Activated naive CD4-positive, alpha-beta T cell treated with Interleukin-2 at 50 U/mL for 16 hours (primary cell): ENCODE measurements around the gene SYT12.
"Not testable (repeated sequence)": the region's sequence is repeated elsewhere in the genome, so short reads cannot be mapped to it uniquely, and the experiment has no call there.

ENCODE experiments used
- DNase-seq: peaks from one replicate; pipeline ENCODE4 v3.0.0-alpha.2; 2020

The SYT12 gene

GRCh38 chr11:67022961-67023956 lies at the start of gene SYT12:
Gene SYT12 (plus strand): TSS chr11:67023134. CDS start chr11:67030145, 7,011 bp downstream.
- peak; percentile 22 for DNase-seq

DNA sequence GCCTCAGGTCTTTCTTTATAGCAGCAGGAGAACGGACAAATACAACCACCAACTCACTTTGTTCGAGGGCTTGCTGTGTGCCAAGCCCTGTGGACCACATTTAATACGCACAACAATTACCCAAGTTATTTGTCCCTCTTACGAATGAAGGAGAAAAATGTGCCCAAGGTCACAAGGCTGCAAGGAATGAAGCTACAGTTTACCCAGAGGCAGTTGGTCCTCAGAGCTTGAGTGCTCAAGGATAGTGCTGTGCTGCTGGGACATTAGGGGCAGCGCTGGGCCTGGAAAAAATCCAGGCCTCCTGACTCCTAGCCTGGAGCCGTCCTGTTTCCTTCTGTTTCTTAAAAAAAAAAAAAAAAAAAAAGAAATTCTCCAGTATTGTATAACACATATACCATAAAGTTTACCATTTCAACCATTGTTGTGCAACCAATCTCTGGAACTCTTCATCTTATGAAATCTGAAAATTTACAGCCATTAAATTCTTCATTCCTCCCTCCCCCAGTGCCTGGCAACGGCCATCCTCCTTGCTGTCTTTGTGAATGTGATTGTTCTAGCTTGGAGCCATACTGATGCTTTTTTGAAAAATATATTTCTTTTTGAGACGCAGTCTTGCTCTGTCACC lies 48.9 kb upstream of the SYT12 start:
- DNase-seq = no peak

DNA sequence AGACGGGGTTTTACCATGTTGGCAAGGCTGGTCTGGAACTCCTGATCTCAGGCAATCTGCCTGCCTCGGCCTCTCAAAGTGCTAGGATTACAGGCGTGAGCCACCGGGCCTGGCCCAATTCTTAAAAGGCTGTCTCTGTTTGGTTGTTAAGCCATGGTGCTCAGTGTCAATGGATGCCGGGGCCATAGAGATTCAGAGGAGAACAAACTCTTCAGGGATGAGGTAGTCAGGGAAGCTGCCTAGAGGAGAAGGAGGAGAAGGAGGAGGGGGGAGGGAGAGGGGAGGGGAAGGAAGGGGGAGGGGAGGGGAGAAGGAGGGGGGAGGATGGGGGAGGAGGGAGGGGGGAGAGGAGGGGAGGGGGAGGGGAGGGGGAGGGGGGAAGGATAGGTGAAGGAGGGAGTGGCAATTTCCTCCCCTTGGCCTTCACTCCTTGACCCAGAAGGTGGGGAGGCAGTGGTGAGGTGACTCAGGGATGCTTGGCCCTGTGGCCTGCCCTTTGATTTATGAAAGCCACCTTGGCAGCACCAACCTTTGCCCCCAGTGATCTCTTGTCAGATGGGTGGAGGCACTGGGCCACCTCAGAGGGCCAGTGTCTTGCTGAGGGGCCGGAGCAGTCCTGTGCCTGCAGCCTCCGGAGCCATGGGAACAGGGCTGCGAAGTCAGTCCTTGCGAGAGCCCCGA lies 48.1 kb upstream of the SYT12 start, which contains the start of gene C11orf86:
C11orf86 (plus strand) TSS at position 581 of the 681 bp plus-strand sequence; CDS start at position 640, 59 bp downstream.
- DNase-seq = no peak

GRCh38 chr11:66975405-66976027 lies 47.4 kb upstream of the SYT12 start:
- DNase-seq = no peak

GRCh38 chr11:66976028-66976467 lies 46.9 kb upstream of the SYT12 start:
- peak; percentile 15 for DNase-seq

- no peak for DNase-seq
These were observed 46.0 kb upstream of the SYT12 start for GRCh38 chr11:66976925-66977324.

DNA sequence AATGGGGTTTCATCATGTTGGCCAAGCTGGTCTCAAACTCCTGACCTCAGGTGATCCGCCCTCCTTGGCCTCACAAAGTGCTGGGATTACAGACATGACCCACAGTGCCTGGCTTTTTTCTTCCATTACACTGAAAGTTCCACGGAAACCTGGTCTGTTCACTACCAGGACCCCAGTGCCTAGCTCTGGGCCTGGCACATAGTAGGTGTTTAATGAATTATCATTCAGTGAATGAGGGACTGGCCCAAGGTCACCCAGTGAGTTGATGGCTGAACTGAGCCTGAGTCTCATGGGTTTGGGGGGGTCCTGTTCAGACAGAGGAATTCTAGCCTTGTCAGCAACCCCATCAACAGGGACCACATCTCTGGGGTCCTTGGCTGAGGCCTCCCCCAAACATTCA lies 44.7 kb upstream of the SYT12 start:
- DNase-seq = no peak

DNA sequence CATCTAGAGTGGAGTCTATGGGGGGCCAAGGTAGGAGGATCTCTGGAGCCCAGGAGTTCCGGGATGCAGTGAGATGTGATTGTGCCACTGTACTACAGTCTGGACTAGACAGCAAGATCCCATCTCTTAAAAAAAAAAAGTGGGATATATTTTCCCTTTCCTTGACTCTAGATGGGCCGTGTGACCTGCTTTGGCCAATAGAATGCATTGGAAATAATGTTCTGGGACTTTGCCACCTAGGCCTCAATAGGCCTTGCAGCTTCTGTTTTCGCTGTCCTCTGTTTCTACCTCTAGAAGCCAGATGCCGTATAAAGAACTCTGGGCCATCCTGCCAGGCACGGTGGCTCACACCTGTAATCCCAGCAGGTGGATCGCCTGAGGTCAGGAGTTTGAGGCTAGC lies 44.2 kb upstream of the SYT12 start:
- DNase-seq = no peak

DNA sequence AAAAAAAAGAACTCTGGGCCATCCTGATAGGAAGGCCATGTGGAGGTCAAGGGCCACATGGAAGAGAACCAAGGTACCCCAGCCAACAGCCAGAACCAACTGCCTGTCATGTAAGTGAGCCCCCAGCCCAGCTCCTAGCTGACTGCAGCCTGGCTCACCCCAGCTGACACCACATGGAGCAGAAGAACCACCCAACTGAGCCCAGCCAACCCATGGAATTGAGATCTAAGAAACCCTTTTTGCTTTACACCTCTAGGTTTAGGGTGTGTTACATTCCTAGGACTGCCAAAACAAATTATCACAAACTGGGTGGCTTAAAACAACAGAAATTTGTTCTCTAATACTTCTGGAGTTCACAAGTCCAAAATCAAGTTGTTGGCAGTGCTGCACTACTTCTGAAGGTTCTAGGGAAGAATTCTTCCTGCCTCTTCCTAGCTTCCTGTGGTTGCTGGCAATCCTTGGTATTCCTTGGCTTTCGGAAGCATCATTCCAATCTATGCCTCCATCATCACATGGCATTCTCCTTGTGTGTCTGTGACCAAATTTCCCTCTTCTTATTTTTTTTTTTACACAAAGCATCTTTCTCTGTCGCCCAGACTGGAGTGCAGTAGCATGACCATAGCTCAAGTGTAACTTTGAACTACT lies 43.5 kb upstream of the SYT12 start:
- no peak for DNase-seq

- no peak for DNase-seq
These were observed 40.9 kb upstream of the SYT12 start for GRCh38 chr11:66981976-66982578.

GRCh38 chr11:66983275-66983924 lies 39.5 kb upstream of the SYT12 start:
- DNase-seq = no peak

DNA sequence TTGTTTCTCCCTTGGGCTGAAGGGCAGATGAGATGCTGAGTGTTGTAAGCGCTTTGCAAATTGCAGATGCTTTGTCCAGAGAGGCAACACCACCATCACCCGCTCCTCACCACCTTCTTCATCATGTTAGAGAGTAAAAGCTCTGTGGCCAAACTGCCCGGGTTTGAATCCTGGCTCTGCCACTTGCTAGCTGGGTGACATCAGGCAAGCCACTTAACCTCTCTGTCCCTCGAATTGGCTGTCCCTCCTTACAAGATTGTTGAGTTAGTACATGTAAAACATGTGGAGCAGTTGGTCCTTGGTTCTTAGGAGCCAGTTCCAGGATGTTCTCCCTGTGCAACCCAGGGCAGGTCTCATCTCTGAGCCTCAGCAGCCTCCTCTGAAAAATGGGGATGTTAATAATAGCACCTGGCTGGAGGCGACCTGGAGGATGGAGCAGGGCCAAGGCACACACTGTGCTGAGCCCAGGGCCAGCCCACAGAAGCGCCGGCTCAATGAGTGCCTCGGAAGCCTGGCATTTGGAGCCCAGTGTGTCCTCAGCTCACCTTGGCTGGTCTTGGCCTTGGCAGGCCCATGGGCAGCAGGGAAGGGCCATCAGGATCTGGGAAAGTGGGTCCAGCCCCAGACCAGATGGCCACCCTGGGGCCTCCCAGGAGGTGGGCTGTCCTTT lies 37.3 kb upstream of the SYT12 start:
- no peak for DNase-seq

DNA sequence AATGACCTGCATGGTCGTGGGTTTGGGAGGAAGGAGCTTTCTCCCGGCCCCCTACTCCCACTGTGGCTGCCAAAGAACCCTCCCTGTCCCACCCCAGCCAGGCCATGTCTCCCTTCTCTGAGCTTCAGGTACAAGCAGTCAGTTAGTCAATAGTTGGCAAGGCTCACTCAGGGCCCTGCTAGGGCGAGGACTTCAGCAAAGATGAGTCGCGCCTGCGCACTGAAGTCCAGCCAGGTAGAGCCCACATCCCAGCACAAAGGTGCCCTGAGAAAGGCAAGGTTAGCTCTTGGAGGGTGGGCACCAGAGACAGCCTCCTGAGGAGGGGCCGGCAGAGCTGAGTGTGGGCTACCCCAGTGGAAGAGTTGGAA lies 36.8 kb upstream of the SYT12 start:
- no peak for DNase-seq

- DNase-seq = no peak
These were observed 35.7 kb upstream of the SYT12 start for GRCh38 chr11:66987158-66987620.

- no peak for DNase-seq
These were observed 34.9 kb upstream of the SYT12 start for GRCh38 chr11:66987924-66988637.

DNA sequence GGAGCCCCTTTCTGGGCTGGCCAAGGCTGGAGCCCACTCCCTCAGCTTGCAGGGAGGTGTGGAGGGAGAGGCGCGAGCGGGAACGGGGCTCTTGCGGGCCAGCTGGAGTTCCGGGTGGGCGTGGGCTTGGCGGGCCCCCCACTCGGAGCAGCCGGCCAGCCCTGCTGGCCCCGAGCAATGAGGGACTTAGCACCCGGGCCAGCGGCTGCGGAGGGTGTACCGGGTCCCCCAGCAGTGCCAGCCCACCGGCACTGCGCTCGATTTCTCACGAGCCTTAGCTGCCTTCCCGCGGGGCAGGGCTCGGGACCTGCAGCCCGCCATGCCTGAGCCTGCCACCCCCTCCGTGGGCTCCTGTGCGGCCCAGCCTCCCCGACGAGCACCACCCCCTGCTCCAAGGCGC lies 34.2 kb upstream of the SYT12 start:
- DNase-seq = not testable (repeated sequence)

- not testable (repeated sequence) for DNase-seq
These were observed 33.6 kb upstream of the SYT12 start for GRCh38 chr11:66989360-66989759.

GRCh38 chr11:66992041-66992440 lies 30.9 kb upstream of the SYT12 start:
- no peak for DNase-seq

DNA sequence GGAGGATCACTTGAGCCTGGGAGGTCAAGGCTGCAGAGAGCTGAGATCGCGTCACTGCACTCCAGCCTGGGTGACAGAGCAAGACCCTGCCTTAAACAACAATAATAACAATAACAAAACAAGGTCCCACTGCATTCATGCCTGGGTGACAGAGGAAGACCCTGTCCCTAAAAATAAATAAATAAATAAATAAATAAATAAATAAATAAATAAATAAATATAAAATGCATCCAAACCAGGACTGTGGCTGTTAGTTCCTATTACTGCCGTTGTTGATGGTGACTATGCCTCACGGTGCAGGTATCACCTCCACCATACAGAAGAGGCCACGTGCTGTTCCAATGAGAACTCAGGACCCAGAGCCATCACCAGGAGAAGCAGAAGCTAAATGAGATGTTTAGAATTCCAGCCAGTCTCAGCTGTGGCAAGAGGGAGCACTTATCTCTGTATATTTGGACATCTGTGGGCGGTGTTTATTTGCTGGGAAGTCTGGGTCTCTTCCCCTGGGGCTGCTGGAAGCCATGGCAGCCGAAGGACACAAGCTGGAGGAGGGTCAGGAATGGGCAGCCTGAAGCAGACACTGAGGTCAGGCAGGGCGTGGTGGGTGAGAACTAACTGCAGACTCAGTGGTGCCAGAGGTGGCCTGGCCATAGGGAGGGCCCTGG lies 26.2 kb upstream of the SYT12 start:
- DNase-seq = no peak
